A673 (cell line): ENCODE results near the gene THAP6.
"Not testable (repeated sequence)": the region's sequence is repeated elsewhere in the genome, so short reads cannot be mapped to it uniquely, and the experiment has no call there.

ENCODE experiments used
- CTCF ChIP-seq: fragments of 300-800, 200-600 bp; sonication (generic); conservative IDR thresholded peaks from 2 replicates; pipeline ENCODE4 v1.5.1; 2017; ENCODE audit warnings: low read depth, mild to moderate bottlenecking, antibody characterized with exemption, low read length, moderate library complexity, mixed read lengths
- EZH2 ChIP-seq: fragments of 200-600 bp; sonication (generic); IDR thresholded peaks from 2 replicates; pipeline ENCODE4 v1.6.1; 2017; ENCODE audit warnings: borderline replicate concordance, low read depth, mild to moderate bottlenecking, mixed read lengths, antibody characterized with exemption, low read length; ENCODE audit not compliant: poor library complexity, severe bottlenecking

- not testable (repeated sequence) for TF ChIP-seq CTCF, EZH2
Measured at GRCh38 chr4:75531536-75532143, 17.4 kb downstream of the THAP6 start.
